ENCODE measurements around the gene GPC6. TPM values are rescaled to one million over a fixed set of nuclear protein-coding genes. Genes with fewer than 3 reads are reported as not detected.

The GPC6 gene
- total RNA-seq, 4 donors from 2014 or later: 2.7 to 5.7 (median 4.4) TPM

DNA sequence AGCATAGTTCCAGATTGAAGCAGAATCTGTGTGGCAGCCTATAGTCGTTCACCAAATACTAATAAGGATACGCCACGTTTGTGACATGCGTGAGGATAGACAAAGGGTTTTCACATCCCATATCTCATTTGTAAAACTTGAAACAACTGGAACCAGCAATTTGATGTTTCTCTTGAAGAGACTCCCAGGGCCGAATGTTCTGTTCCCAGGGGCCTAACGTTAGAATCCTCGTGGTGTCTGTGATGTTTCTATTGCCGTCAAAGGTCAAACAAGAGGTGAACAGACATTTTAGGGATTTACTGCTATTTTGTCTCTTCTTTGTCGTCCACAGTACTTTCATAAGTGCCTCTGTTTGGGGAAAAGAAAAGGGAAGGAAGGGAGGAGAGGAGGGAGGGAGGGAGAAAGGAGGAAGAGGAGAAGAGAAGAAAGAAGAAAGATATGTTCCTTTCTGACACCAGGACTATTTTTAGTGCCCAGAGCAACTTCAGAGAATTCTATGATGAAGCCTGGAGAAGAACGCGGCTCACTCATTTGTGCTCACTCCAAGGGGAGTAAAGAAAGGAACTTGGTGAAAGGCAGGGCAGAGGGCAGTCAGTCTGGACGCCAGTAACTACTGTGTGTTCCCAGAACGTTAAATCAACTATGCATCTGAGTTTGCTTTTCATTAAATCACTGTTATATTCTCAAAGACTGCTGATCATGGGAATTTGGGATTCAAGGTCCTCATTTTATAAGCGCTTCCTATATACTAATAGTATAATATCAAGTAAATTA is 1098.3 kb downstream of the GPC6 start:
- DNase-seq (ENCODE audit: low spot score in 2 of 2): no peak
- 80% methylated on average over 14 of the region's 14 CpGs for WGBS
- Histone ChIP-seq H3K27ac (no peak overlapping the region), H3K36me3 (no peaks in the 10 kb centered on the region), H3K27me3 (no peaks in the 10 kb centered on the region), H3K4me1 (peaks cover 5% of the 10 kb centered on the region), H3K9me3 (no peaks in the 10 kb centered on the region), H3K4me3 (no peak overlapping the region)
- TF ChIP-seq, protein P1, sequence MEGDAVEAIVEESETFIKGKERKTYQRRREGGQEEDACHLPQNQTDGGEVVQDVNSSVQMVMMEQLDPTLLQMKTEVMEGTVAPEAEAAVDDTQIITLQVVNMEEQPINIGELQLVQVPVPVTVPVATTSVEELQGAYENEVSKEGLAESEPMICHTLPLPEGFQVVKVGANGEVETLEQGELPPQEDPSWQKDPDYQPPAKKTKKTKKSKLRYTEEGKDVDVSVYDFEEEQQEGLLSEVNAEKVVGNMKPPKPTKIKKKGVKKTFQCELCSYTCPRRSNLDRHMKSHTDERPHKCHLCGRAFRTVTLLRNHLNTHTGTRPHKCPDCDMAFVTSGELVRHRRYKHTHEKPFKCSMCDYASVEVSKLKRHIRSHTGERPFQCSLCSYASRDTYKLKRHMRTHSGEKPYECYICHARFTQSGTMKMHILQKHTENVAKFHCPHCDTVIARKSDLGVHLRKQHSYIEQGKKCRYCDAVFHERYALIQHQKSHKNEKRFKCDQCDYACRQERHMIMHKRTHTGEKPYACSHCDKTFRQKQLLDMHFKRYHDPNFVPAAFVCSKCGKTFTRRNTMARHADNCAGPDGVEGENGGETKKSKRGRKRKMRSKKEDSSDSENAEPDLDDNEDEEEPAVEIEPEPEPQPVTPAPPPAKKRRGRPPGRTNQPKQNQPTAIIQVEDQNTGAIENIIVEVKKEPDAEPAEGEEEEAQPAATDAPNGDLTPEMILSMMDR (IDR thresholded peaks at IDR 0.05): no peak

- H3K9me3 ChIP-seq: no peaks in the 10 kb centered on the region
- H3K36me3 ChIP-seq: no peaks in the 10 kb centered on the region
- no peak for TF ChIP-seq POLR2A (IDR thresholded peaks at IDR 0.05)
- TF ChIP-seq, protein P1 (IDR thresholded peaks at IDR 0.05): no peak
- H3K4me3 ChIP-seq: no peak overlapping the region
- peaks cover 12% of the 10 kb centered on the region for H3K4me1 ChIP-seq
- WGBS: 86% methylated on average over 6 of the region's 6 CpGs
- no peak for DNase-seq (ENCODE audit: low spot score in 2 of 2)
- H3K27ac ChIP-seq: no peak overlapping the region
- H3K27me3 ChIP-seq: no peaks in the 10 kb centered on the region
Measured at GRCh38 chr13:94325650-94326049, 1099.0 kb downstream of the GPC6 start.

GRCh38 chr13:94327318-94327717 is 1100.7 kb downstream of the GPC6 start:
- H3K27me3 ChIP-seq: no peaks in the 10 kb centered on the region
- no peaks in the 10 kb centered on the region for H3K9me3 ChIP-seq
- WGBS: 64% methylated on average over 6 of the region's 6 CpGs
- no peak overlapping the region for H3K27ac ChIP-seq
- H3K4me3 ChIP-seq: no peak overlapping the region
- no peak for DNase-seq (ENCODE audit: low spot score in 2 of 2)
- peaks cover 12% of the 10 kb centered on the region for H3K4me1 ChIP-seq
- H3K36me3 ChIP-seq: no peaks in the 10 kb centered on the region
- TF ChIP-seq POLR2AphosphoS5 (IDR thresholded peaks at IDR 0.05): no peak
- no peak for TF ChIP-seq EP300 (IDR thresholded peaks at IDR 0.05)
- TF ChIP-seq, protein P1 (IDR thresholded peaks at IDR 0.05): no peak
- no peak for TF ChIP-seq POLR2A (IDR thresholded peaks at IDR 0.05)

- 88% methylated on average over 13 of the region's 13 CpGs for WGBS
- H3K36me3 ChIP-seq: no peaks in the 10 kb centered on the region
- no peaks in the 10 kb centered on the region for H3K9me3 ChIP-seq
- DNase-seq (ENCODE audit: low spot score in 2 of 2): no peak
- TF ChIP-seq, protein P1 (IDR thresholded peaks at IDR 0.05): no peak
- TF ChIP-seq POLR2A (IDR thresholded peaks at IDR 0.05): no peak
- TF ChIP-seq EP300 (IDR thresholded peaks at IDR 0.05): no peak
- no peak for TF ChIP-seq POLR2AphosphoS5 (IDR thresholded peaks at IDR 0.05)
- no peaks in the 10 kb centered on the region for H3K27me3 ChIP-seq
- no peak overlapping the region for H3K27ac ChIP-seq
- peaks cover 12% of the 10 kb centered on the region for H3K4me1 ChIP-seq
- no peak overlapping the region for H3K4me3 ChIP-seq
Measured at GRCh38 chr13:94328381-94329041, 1101.9 kb downstream of the GPC6 start.

DNA sequence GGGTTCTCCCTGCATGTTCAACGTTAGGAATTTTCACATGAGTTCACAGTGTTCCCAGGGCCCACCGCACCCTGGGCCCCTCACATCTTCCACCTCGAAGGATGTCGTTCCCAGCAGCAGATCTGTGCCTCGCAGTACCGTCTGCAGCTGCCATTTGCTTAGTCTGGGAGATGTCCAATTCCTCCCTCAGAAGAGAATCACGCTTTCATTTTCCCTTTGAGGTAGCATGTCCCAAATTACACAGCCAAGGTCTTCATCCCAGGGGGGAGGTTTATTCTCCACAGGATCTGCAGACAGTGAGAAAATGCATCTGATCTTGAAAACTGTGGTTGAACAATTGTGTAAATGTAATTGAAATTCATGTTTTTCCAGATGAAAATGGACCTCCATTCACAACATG is 1102.7 kb downstream of the GPC6 start:
- DNase-seq (ENCODE audit: low spot score in 2 of 2): no peak
- TF ChIP-seq POLR2AphosphoS5 (IDR thresholded peaks at IDR 0.05) (no peak), EP300 (IDR thresholded peaks at IDR 0.05) (no peak), POLR2A (IDR thresholded peaks at IDR 0.05) (no peak)
- TF ChIP-seq, protein P1 (IDR thresholded peaks at IDR 0.05): no peak
- Histone ChIP-seq H3K36me3 (no peaks in the 10 kb centered on the region), H3K27ac (no peak overlapping the region), H3K4me3 (no peak overlapping the region), H3K27me3 (no peaks in the 10 kb centered on the region), H3K4me1 (peaks cover 12% of the 10 kb centered on the region), H3K9me3 (no peaks in the 10 kb centered on the region)
- 75% methylated on average over 7 of the region's 7 CpGs for WGBS

Data from suprapubic skin (tissue), 4 donors.